Fibroblast of lung (primary cell): Measurements from ENCODE around the gene SMARCE1. TPM values are rescaled to one million over a fixed set of nuclear protein-coding genes. Genes with fewer than 3 reads are reported as not detected.
A peak's percentile ranks its signal among the peaks of the same experiment; 100 is the strongest.

ENCODE experiments used
- DNase-seq, 2 donors: peaks; one replicate each; pipeline versions ENCODE4 v3.0.0 to v3.0.0-alpha.2; 2010; ENCODE audit warnings: low read depth in 2 of 2
- H2AFZ ChIP-seq: 2 replicates; pipeline ENCODE4 v1.5.1; 2012; ENCODE audit warnings: low read length, control low read depth, inconsistent platforms
- H3K27ac ChIP-seq: 2 replicates; pipeline ENCODE4 v1.5.1; 2011; ENCODE audit warnings: low read length, control low read depth; ENCODE audit not compliant: insufficient read depth
- H3K27me3 ChIP-seq: 2 replicates; pipeline ENCODE4 v1.5.1; 2011; ENCODE audit warnings: mild to moderate bottlenecking, low read length; ENCODE audit not compliant: control insufficient read depth, insufficient read depth
- H3K36me3 ChIP-seq: 2 replicates; pipeline ENCODE4 v1.5.1; 2011; ENCODE audit warnings: low read length; ENCODE audit not compliant: control insufficient read depth, insufficient read depth
- H3K4me1 ChIP-seq: 2 replicates; pipeline ENCODE4 v1.5.1; 2011; ENCODE audit warnings: low read length; ENCODE audit not compliant: control insufficient read depth, insufficient read depth; ENCODE audit errors: extremely low read depth
- H3K4me2 ChIP-seq: 2 replicates; pipeline ENCODE4 v1.5.1; 2011; ENCODE audit warnings: low read length, control low read depth; ENCODE audit not compliant: insufficient read depth; ENCODE audit errors: extremely low read depth
- H3K4me3 ChIP-seq, 4 experiments: fragments of 200-600 bp in 1 of 4; sonication (generic) in 1 of 4; replicated peaks in 1 of 4; 2 replicates each; pipeline ENCODE4 v1.5.1; 2011 to 2016; ENCODE audit warnings: low read length in 4 of 4, low read depth in 3 of 4, mild to moderate bottlenecking in 3 of 4, control low read depth in 2 of 4, inconsistent platforms in 1 of 4, mixed read lengths in 1 of 4; ENCODE audit not compliant: insufficient read depth in 1 of 4; ENCODE audit errors: control extremely low read depth in 1 of 4
- H3K79me2 ChIP-seq: 2 replicates; pipeline ENCODE4 v1.5.1; 2012; ENCODE audit warnings: mild to moderate bottlenecking, low read length, inconsistent platforms; ENCODE audit not compliant: control insufficient read depth, insufficient read depth
- H3K9ac ChIP-seq: 2 replicates; pipeline ENCODE4 v1.5.1; 2011; ENCODE audit warnings: mild to moderate bottlenecking, low read length, control low read depth; ENCODE audit not compliant: insufficient read depth
- H3K9me3 ChIP-seq: 2 replicates; pipeline ENCODE4 v1.5.1; 2012; ENCODE audit warnings: low read depth, low read length; ENCODE audit not compliant: control insufficient read depth, insufficient read depth
- H4K20me1 ChIP-seq: 2 replicates; pipeline ENCODE4 v1.5.1; 2011; ENCODE audit warnings: low read length; ENCODE audit not compliant: control insufficient read depth, insufficient read depth; ENCODE audit errors: extremely low read depth
- CTCF ChIP-seq, 2 donors: IDR thresholded peaks in 1 of 2; conservative IDR thresholded peaks in 1 of 2; 1 replicate in 1 of 2; 2 replicates in 1 of 2; pipeline ENCODE4 v1.5.1; 2011 to 2012; ENCODE audit warnings: low read length in 2 of 2, control low read depth in 1 of 2, inconsistent platforms in 1 of 2, low read depth in 1 of 2, mild to moderate bottlenecking in 1 of 2
- EZH2 ChIP-seq: IDR thresholded peaks from 2 replicates; pipeline ENCODE4 v1.5.1; 2012; ENCODE audit warnings: low read length, control low read depth, mild to moderate bottlenecking; ENCODE audit errors: missing control alignments
- polyA plus RNA-seq, 2 donors: library from polyadenylated mRNA; depleted of rRNA in 1 of 2; stranded (reverse) in 1 of 2; unstranded in 1 of 2; fragments of >200 nt; gene quantifications; 2 replicates each; pipeline ENCODE4 v1.2.1, GENCODE V29; 2011 to 2012; ENCODE audit warnings: missing spikeins in 1 of 2
- total RNA-seq: library from RNA; depleted of rRNA; stranded (reverse); fragments of >200 nt; gene quantifications from 2 replicates; pipeline ENCODE4 v1.2.1, GENCODE V29; 2014

The SMARCE1 gene
- total and polyA plus RNA-seq, 2 donors (not counting 1 experiment from before 2014, with no cell fraction given): 75.6 to 93.8 TPM

GRCh38 chr17:40621578-40621977 is 26.0 kb downstream of the SMARCE1 start:
- H3K36me3 ChIP-seq: no peaks in the 10 kb centered on the region
- peak in 1 of 2 donors; percentile 59 for DNase-seq
- no peaks in the 10 kb centered on the region for H3K79me2 ChIP-seq
- H3K9ac ChIP-seq: no peak overlapping the region
- no peaks in the 10 kb centered on the region for H3K4me1 ChIP-seq
- no peak overlapping the region for H3K4me3 ChIP-seq
- no peak overlapping the region for H3K27ac ChIP-seq
- no peak overlapping the region for H3K4me2 ChIP-seq
- TF ChIP-seq CTCF (conservative IDR thresholded peaks at IDR 0.05 in 1 of 2, IDR thresholded peaks at IDR 0.05 in 1 of 2; ENCODE audit: low read depth in 1 of 2, low read length in 2 of 2) (no peak), EZH2 (no peak)
- H3K27me3 ChIP-seq: peaks cover 16% of the 10 kb centered on the region
- no peaks in the 10 kb centered on the region for H3K9me3 ChIP-seq
- H4K20me1 ChIP-seq: no peaks in the 10 kb centered on the region
- H2AFZ ChIP-seq: no peak overlapping the region

GRCh38 chr17:40621019-40621418 is 26.6 kb downstream of the SMARCE1 start:
- H3K4me2 ChIP-seq: no peak overlapping the region
- H4K20me1 ChIP-seq: no peaks in the 10 kb centered on the region
- H3K4me3 ChIP-seq: no peak overlapping the region
- no peak for TF ChIP-seq CTCF (conservative IDR thresholded peaks at IDR 0.05 in 1 of 2, IDR thresholded peaks at IDR 0.05 in 1 of 2; ENCODE audit: low read depth in 1 of 2, low read length in 2 of 2)
- TF ChIP-seq EZH2: no peak
- H3K27me3 ChIP-seq: peaks cover 17% of the 10 kb centered on the region
- H3K9ac ChIP-seq: no peak overlapping the region
- H3K9me3 ChIP-seq: no peaks in the 10 kb centered on the region
- no peak overlapping the region for H3K27ac ChIP-seq
- DNase-seq: no peak
- no peak overlapping the region for H2AFZ ChIP-seq
- H3K79me2 ChIP-seq: no peaks in the 10 kb centered on the region
- H3K36me3 ChIP-seq: no peaks in the 10 kb centered on the region
- no peaks in the 10 kb centered on the region for H3K4me1 ChIP-seq

- H3K27me3 ChIP-seq: peaks cover 27% of the 10 kb centered on the region
- no peak overlapping the region for H3K27ac ChIP-seq
- H3K4me3 ChIP-seq: no peak overlapping the region
- no peaks in the 10 kb centered on the region for H3K79me2 ChIP-seq
- H3K4me2 ChIP-seq: no peak overlapping the region
- no peaks in the 10 kb centered on the region for H4K20me1 ChIP-seq
- H3K9me3 ChIP-seq: no peaks in the 10 kb centered on the region
- no peak for TF ChIP-seq EZH2
- TF ChIP-seq CTCF (conservative IDR thresholded peaks at IDR 0.05 in 1 of 2, IDR thresholded peaks at IDR 0.05 in 1 of 2; ENCODE audit: low read depth in 1 of 2, low read length in 2 of 2): no peak
- H3K4me1 ChIP-seq: no peaks in the 10 kb centered on the region
- no peak overlapping the region for H3K9ac ChIP-seq
- H2AFZ ChIP-seq: no peak overlapping the region
- no peaks in the 10 kb centered on the region for H3K36me3 ChIP-seq
- no peak for DNase-seq
Observed at GRCh38 chr17:40618754-40619625, 28.6 kb downstream of the SMARCE1 start.
